Measurements from ENCODE around the gene TES.

Gene TES

GRCh38 chr7:116240024-116240668 lies 29.8 kb downstream of the TES start:
- no CpG with 5 or more reads among the region's 4 CpGs for WGBS, 2 donors (ENCODE audit: extremely low coverage in 2 of 2, insufficient read length in 2 of 2, insufficient replicate concordance in 1 of 2)
- no peak for DNase-seq (ENCODE audit: low spot score)
- no peak overlapping the region for H2AK5ac ChIP-seq (ENCODE audit: low read depth, low read length)
- no peaks in the 10 kb centered on the region for H3K79me1 ChIP-seq (ENCODE audit: low read depth, low read length)
- no peak overlapping the region for H3K23ac ChIP-seq (ENCODE audit: low read depth, low read length, poor library complexity)
- no peak overlapping the region for H3K27ac ChIP-seq (replicated peaks; ENCODE audit: low read length)
- no peak overlapping the region for H2BK120ac ChIP-seq (ENCODE audit: low read depth, low read length)
- H3K27me3 ChIP-seq (ENCODE audit: control insufficient read depth in 3 of 3, insufficient read depth in 3 of 3, low read depth in 1 of 3, low read length in 3 of 3): no peaks in the 10 kb centered on the region
- no peaks in the 10 kb centered on the region for H3K36me3 ChIP-seq (replicated peaks in 1 of 2; ENCODE audit: control insufficient read depth in 2 of 2, insufficient read depth in 2 of 2, low read length in 2 of 2)
- no peak overlapping the region for H3K4me2 ChIP-seq (ENCODE audit: insufficient read depth, low read length, poor library complexity, severe bottlenecking)
- H3K9me3 ChIP-seq (replicated peaks in 1 of 2; ENCODE audit: control insufficient read depth in 2 of 2, insufficient read depth in 1 of 2, low read depth in 1 of 2, low read length in 2 of 2): peaks cover 3 to 11% of the 10 kb centered on the region in 2 donors
- no peak overlapping the region for H3K4ac ChIP-seq (ENCODE audit: low read length)
- H4K8ac ChIP-seq (ENCODE audit: low read depth, low read length): no peak overlapping the region
- no peak overlapping the region for H3K9ac ChIP-seq (ENCODE audit: low read depth, low read length, poor library complexity)
- no peak overlapping the region for H2BK15ac ChIP-seq (ENCODE audit: low read length)
- H2AFZ ChIP-seq (ENCODE audit: low read length): no peak overlapping the region
- no peak overlapping the region for H2BK5ac ChIP-seq (ENCODE audit: low read length)
- H2BK12ac ChIP-seq (ENCODE audit: low read length): no peak overlapping the region
- no peak overlapping the region for H3K4me3 ChIP-seq (ENCODE audit: low read length in 2 of 2)
- H3K18ac ChIP-seq (ENCODE audit: low read length): no peak overlapping the region
- no peak overlapping the region for H4K91ac ChIP-seq (ENCODE audit: low read depth, low read length, poor library complexity)
- H3K4me1 ChIP-seq (ENCODE audit: control insufficient read depth in 2 of 2, insufficient read depth in 1 of 2, low read depth in 1 of 2, low read length in 2 of 2): peaks cover 0 to 9% of the 10 kb centered on the region in 2 donors
- H3K14ac ChIP-seq (ENCODE audit: low read length): no peak overlapping the region

- Histone ChIP-seq H3K4ac (ENCODE audit: low read length) (no peak overlapping the region), H3K14ac (ENCODE audit: low read length) (no peak overlapping the region), H3K79me1 (ENCODE audit: low read depth, low read length) (no peaks in the 10 kb centered on the region), H2AK5ac (ENCODE audit: low read depth, low read length) (no peak overlapping the region), H3K27ac (replicated peaks; ENCODE audit: low read length) (no peak overlapping the region), H2BK120ac (ENCODE audit: low read depth, low read length) (no peak overlapping the region), H2AFZ (ENCODE audit: low read length) (no peak overlapping the region), H2BK5ac (ENCODE audit: low read length) (no peak overlapping the region), H2BK15ac (ENCODE audit: low read length) (no peak overlapping the region), H4K91ac (ENCODE audit: low read depth, low read length, poor library complexity) (no peak overlapping the region), H3K36me3 (replicated peaks in 1 of 2; ENCODE audit: control insufficient read depth in 2 of 2, insufficient read depth in 2 of 2, low read length in 2 of 2) (no peaks in the 10 kb centered on the region), H3K4me2 (ENCODE audit: insufficient read depth, low read length, poor library complexity, severe bottlenecking) (no peak overlapping the region), H3K23ac (ENCODE audit: low read depth, low read length, poor library complexity) (no peak overlapping the region), H4K8ac (ENCODE audit: low read depth, low read length) (no peak overlapping the region), H3K4me3 (ENCODE audit: low read length in 2 of 2) (no peak overlapping the region), H2BK12ac (ENCODE audit: low read length) (no peak overlapping the region), H3K9ac (ENCODE audit: low read depth, low read length, poor library complexity) (no peak overlapping the region), H3K18ac (ENCODE audit: low read length) (no peak overlapping the region), H3K4me1 (ENCODE audit: control insufficient read depth in 2 of 2, insufficient read depth in 1 of 2, low read depth in 1 of 2, low read length in 2 of 2) (peaks cover 0 to 9% of the 10 kb centered on the region in 2 donors), H3K9me3 (replicated peaks in 1 of 2; ENCODE audit: control insufficient read depth in 2 of 2, insufficient read depth in 1 of 2, low read depth in 1 of 2, low read length in 2 of 2) (peaks cover 3 to 12% of the 10 kb centered on the region in 2 donors), H3K27me3 (ENCODE audit: control insufficient read depth in 3 of 3, insufficient read depth in 3 of 3, low read depth in 1 of 3, low read length in 3 of 3) (no peaks in the 10 kb centered on the region)
- DNase-seq (ENCODE audit: low spot score): no peak
Observed at GRCh38 chr7:116241291-116241690, 31.0 kb downstream of the TES start.

GRCh38 chr7:116242178-116242577 lies 31.8 kb downstream of the TES start:
- H3K23ac ChIP-seq (ENCODE audit: low read depth, low read length, poor library complexity): no peak overlapping the region
- H2BK15ac ChIP-seq (ENCODE audit: low read length): no peak overlapping the region
- no peak overlapping the region for H4K91ac ChIP-seq (ENCODE audit: low read depth, low read length, poor library complexity)
- no peak overlapping the region for H2AK5ac ChIP-seq (ENCODE audit: low read depth, low read length)
- peaks cover 0 to 9% of the 10 kb centered on the region in 2 donors for H3K4me1 ChIP-seq (ENCODE audit: control insufficient read depth in 2 of 2, insufficient read depth in 1 of 2, low read depth in 1 of 2, low read length in 2 of 2)
- no peak overlapping the region for H2BK5ac ChIP-seq (ENCODE audit: low read length)
- no peak overlapping the region for H3K4ac ChIP-seq (ENCODE audit: low read length)
- no peak overlapping the region for H3K4me2 ChIP-seq (ENCODE audit: insufficient read depth, low read length, poor library complexity, severe bottlenecking)
- H3K9me3 ChIP-seq (replicated peaks in 1 of 2; ENCODE audit: control insufficient read depth in 2 of 2, insufficient read depth in 1 of 2, low read depth in 1 of 2, low read length in 2 of 2): peaks cover 3 to 19% of the 10 kb centered on the region in 2 donors
- H3K79me1 ChIP-seq (ENCODE audit: low read depth, low read length): no peaks in the 10 kb centered on the region
- DNase-seq (ENCODE audit: low spot score): no peak
- no peak overlapping the region for H3K14ac ChIP-seq (ENCODE audit: low read length)
- no peak overlapping the region for H2BK12ac ChIP-seq (ENCODE audit: low read length)
- no peak overlapping the region for H3K4me3 ChIP-seq (ENCODE audit: low read length in 2 of 2)
- H2AFZ ChIP-seq (ENCODE audit: low read length): no peak overlapping the region
- H4K8ac ChIP-seq (ENCODE audit: low read depth, low read length): no peak overlapping the region
- no peak overlapping the region for H3K18ac ChIP-seq (ENCODE audit: low read length)
- H3K9ac ChIP-seq (ENCODE audit: low read depth, low read length, poor library complexity): no peak overlapping the region
- H3K27me3 ChIP-seq (ENCODE audit: control insufficient read depth in 3 of 3, insufficient read depth in 3 of 3, low read depth in 1 of 3, low read length in 3 of 3): no peaks in the 10 kb centered on the region
- H2BK120ac ChIP-seq (ENCODE audit: low read depth, low read length): no peak overlapping the region
- no peak overlapping the region for H3K27ac ChIP-seq (replicated peaks; ENCODE audit: low read length)
- H3K36me3 ChIP-seq (replicated peaks in 1 of 2; ENCODE audit: control insufficient read depth in 2 of 2, insufficient read depth in 2 of 2, low read length in 2 of 2): no peaks in the 10 kb centered on the region
- WGBS, 2 donors (ENCODE audit: extremely low coverage in 2 of 2, insufficient read length in 2 of 2, insufficient replicate concordance in 1 of 2): no CpG with 5 or more reads among the region's 1 CpG

- Histone ChIP-seq H2BK120ac (ENCODE audit: low read depth, low read length) (no peak overlapping the region), H3K79me1 (ENCODE audit: low read depth, low read length) (no peaks in the 10 kb centered on the region), H3K36me3 (replicated peaks in 1 of 2; ENCODE audit: control insufficient read depth in 2 of 2, insufficient read depth in 2 of 2, low read length in 2 of 2) (no peaks in the 10 kb centered on the region), H3K18ac (ENCODE audit: low read length) (no peak overlapping the region), H2AFZ (ENCODE audit: low read length) (no peak overlapping the region), H2BK15ac (ENCODE audit: low read length) (no peak overlapping the region), H2AK5ac (ENCODE audit: low read depth, low read length) (no peak overlapping the region), H3K14ac (ENCODE audit: low read length) (no peak overlapping the region), H4K91ac (ENCODE audit: low read depth, low read length, poor library complexity) (no peak overlapping the region), H3K27me3 (ENCODE audit: control insufficient read depth in 3 of 3, insufficient read depth in 3 of 3, low read depth in 1 of 3, low read length in 3 of 3) (no peaks in the 10 kb centered on the region), H3K4ac (ENCODE audit: low read length) (no peak overlapping the region), H3K9ac (ENCODE audit: low read depth, low read length, poor library complexity) (no peak overlapping the region), H4K8ac (ENCODE audit: low read depth, low read length) (no peak overlapping the region), H3K4me3 (ENCODE audit: low read length in 2 of 2) (no peak overlapping the region), H2BK5ac (ENCODE audit: low read length) (no peak overlapping the region), H3K27ac (replicated peaks; ENCODE audit: low read length) (no peak overlapping the region), H3K4me1 (ENCODE audit: control insufficient read depth in 2 of 2, insufficient read depth in 1 of 2, low read depth in 1 of 2, low read length in 2 of 2) (peaks cover 0 to 9% of the 10 kb centered on the region in 2 donors), H3K23ac (ENCODE audit: low read depth, low read length, poor library complexity) (no peak overlapping the region), H3K9me3 (replicated peaks in 1 of 2; ENCODE audit: control insufficient read depth in 2 of 2, insufficient read depth in 1 of 2, low read depth in 1 of 2, low read length in 2 of 2) (peaks cover 3 to 19% of the 10 kb centered on the region in 2 donors), H3K4me2 (ENCODE audit: insufficient read depth, low read length, poor library complexity, severe bottlenecking) (no peak overlapping the region), H2BK12ac (ENCODE audit: low read length) (no peak overlapping the region)
- no peak for DNase-seq (ENCODE audit: low spot score)
Observed at GRCh38 chr7:116242759-116243158, 32.4 kb downstream of the TES start.

Measured in neuronal stem cell (in vitro differentiated cells).